LNCAP (cell line): ENCODE results near the gene SIDT1.

ENCODE experiments used
- CTCF ChIP-seq: fragments of 450-650 bp; IDR thresholded peaks from 2 replicates; pipeline ENCODE4 v1.5.1; 2017; ENCODE audit warnings: mild to moderate bottlenecking

Gene SIDT1

DNA sequence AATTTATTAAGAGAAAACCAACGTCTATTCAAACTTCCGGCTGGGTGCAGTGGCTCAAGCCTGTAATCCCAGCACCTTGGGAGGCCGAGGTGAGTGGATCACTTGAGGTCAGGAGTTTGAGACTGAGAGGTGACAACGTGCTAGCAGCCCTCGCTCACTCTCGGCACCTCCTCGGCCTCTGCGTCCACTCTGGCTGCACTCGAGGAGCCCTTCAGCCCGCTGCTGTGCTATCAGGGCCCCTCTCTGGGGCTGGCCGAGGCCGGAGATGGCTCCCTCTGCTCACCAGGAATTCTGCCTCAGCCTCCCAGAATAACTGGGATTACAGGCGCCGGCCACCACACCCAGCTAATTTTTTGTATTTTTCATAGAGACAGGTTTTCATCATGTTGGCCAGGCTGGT is 105.4 kb downstream of the SIDT1 start:
- no peak for TF ChIP-seq CTCF

GRCh38 chr3:113638910-113639309 is 106.6 kb downstream of the SIDT1 start:
- TF ChIP-seq CTCF, result no peak

DNA sequence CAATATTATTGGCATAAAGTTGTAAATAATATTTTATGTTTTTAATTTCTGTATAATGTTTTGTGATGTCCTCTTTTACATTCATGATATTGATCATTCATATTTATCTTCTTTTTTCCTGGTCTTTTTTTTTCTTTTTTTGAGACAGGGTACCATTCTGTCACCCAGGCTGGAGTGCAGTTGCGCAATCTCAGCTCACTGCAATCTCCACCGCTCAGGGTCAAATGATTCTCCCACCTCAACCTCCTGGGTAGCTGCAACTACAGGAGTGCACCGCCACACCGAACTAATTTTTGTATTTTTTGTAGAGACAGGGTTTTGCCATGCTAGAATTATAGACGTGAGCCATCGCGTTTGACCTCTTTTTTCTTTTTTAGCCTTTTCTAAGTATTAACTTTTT is 111.2 kb downstream of the SIDT1 start:
- no peak for TF ChIP-seq CTCF

DNA sequence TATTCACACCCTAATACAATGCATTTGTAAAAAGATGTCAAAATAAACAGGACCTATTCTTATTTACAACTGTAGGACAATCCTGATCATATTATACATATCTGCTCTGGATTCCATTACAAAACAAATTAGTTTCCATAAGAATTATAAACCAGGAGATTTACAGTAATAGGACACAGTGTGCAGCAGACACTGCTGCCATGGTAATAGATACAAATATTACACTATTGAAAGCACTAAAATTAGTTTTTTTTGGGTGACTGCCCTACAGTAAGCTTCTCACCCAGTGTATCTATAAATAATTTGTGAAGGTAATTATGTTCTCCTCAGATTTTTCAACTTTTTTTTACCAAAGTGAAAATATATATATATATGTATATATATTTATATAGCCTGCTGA is 116.2 kb downstream of the SIDT1 start:
- TF ChIP-seq CTCF, result no peak

DNA sequence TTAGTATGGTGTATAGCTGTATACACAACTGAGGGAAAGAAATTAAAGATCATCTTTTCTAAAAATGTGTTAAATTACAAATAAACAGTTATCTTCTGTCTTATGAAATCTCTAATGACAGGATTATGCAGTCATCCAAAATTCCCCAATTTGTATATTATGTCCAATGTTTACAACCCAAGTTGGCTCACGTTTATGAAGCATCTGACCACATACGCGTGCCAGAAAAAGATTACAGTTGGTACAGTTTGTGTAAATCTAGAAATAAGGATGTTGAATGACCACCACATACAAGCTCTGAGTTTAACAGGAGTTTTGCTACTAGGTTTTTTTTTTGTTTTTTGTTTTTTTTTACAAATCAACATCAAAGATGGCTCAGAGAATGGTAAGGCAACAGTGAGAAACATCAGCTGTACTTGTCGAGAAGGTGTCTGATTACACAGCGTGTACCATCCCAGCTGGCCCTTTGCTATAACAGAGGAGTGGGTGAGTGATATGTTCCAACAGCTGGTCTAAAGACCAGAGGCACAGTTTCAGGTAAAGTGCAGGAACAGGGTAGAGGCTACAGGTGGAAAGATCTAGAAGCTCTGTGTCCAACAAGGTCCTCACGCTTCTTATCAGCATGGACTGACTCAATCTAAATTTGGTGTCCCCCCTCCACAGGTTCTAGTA is 117.0 kb downstream of the SIDT1 start:
- TF ChIP-seq CTCF, result no peak

DNA sequence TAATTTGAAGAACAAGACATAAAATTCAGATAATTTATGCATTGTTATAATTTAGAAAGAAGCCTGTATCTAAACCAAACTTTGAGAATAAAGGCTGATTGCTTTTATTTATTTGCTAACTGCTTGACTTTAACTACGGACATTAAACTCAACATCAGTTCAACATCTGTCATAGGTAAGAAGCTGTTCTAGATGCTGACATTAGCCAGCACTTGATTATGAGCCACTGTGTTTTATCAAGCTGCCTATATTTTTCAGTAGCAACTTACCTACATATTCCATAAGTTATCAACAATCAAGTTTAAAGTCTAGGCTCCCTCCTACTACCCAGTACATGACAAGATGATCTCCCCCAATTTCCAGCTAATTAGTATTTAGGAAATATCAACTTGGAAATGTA is 122.0 kb downstream of the SIDT1 start:
- no peak for TF ChIP-seq CTCF

GRCh38 chr3:113654851-113655250 is 122.5 kb downstream of the SIDT1 start:
- no peak for TF ChIP-seq CTCF

GRCh38 chr3:113658107-113658506 is 125.8 kb downstream of the SIDT1 start:
- no peak for TF ChIP-seq CTCF
